Measurements from ENCODE around the gene MEIOSIN. TPM values are rescaled to one million over a fixed set of nuclear protein-coding genes. Genes with fewer than 3 reads are reported as not detected.

Gene MEIOSIN
- total RNA-seq, 4 donors from 2014 or later: not detected

DNA sequence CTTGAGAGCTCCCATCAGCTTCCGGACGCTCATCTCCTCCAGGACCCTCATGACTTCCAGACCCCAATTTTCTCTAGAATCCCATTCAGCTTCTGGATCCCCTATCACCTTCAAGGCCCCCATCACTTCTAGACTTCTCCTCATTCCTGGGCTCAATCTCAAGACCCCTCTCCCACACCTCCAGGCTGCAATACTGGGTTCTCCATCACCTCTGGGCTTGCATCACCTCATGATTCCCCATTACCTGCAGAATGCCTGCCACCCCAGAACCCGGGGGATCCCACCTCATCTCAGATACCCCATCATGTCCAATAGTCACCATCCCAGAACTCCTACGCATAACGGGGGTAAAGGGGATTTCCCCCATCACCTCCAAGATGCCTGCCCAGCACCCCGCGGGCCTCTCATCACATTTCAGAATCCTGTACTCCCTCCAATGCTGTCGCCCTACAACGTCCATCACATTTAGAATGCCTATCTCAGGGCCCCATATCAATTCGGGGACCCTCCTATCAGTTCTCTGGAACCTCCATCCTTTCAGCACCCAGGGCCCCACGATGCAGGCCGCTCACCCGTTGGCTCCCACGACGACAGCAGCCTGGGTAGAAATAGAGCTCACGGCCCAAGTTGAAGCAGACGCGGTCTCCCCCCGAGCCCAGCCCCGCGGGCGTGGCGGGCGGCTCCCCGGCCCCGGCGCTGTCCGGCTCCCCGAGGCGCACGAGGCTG lies 58.7 kb downstream of the MEIOSIN start:
- DNase-seq: no peak
- no peaks in the 10 kb centered on the region for H3K36me3 ChIP-seq
- no peaks in the 10 kb centered on the region for H3K9me3 ChIP-seq
- peak overlapping the region; percentile 62 to 85 for H3K27ac ChIP-seq
- H3K4me3 ChIP-seq: peak overlapping the region; percentile 52 to 80
- H3K4me1 ChIP-seq: peaks cover 0 to 4% of the 10 kb centered on the region in 2 donors
- H3K27me3 ChIP-seq: no peaks in the 10 kb centered on the region
- TF ChIP-seq POLR2A (IDR thresholded peaks at IDR 0.05): no peak
- TF ChIP-seq, protein P1, sequence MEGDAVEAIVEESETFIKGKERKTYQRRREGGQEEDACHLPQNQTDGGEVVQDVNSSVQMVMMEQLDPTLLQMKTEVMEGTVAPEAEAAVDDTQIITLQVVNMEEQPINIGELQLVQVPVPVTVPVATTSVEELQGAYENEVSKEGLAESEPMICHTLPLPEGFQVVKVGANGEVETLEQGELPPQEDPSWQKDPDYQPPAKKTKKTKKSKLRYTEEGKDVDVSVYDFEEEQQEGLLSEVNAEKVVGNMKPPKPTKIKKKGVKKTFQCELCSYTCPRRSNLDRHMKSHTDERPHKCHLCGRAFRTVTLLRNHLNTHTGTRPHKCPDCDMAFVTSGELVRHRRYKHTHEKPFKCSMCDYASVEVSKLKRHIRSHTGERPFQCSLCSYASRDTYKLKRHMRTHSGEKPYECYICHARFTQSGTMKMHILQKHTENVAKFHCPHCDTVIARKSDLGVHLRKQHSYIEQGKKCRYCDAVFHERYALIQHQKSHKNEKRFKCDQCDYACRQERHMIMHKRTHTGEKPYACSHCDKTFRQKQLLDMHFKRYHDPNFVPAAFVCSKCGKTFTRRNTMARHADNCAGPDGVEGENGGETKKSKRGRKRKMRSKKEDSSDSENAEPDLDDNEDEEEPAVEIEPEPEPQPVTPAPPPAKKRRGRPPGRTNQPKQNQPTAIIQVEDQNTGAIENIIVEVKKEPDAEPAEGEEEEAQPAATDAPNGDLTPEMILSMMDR (IDR thresholded peaks at IDR 0.05): no peak
- intact Hi-C loops (cut with DNase I; ENCODE audit: low total_unique reads): no loop called here

DNA sequence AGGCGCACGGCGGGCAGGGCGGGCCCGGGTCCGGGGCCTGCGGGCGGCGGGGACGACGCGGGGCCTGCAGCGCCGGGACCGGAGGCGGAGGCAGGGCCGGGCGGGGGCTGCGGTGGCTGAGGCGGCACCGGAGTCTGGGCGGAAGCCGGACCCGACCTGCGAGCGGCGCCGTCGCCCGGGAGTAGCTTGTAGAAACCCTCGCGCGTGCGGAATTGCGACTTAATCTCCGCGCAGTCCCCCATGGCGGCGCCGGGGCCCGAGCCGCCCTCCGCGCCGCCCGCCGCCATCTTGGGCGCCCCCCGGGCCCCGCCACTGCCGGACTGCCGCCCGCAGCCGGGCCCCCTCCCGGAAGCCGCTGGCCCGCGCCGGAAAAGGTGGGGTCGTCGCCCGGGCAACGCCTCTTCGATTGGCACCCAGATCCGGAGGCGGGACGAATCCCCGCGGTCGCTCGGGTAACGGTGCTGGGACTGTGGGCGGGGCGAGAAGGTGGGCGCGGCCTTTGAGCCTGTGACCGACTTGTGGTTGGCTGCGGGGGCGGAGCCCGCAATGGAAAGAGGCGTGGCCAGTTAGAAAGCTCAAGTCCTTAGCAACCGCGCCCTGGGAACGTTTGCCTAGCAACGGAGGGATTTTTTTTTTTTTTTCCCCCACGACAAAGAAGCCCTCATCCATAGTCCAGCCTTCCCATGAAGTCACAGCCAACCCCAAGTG lies 59.4 kb downstream of the MEIOSIN start, which contains the start of gene DMWD:
Gene DMWD (minus strand): TSS at position 376 of the 708 bp plus-strand sequence. CDS start 89 bp downstream, at position 287.
- intact Hi-C loops (cut with DNase I; ENCODE audit: low total_unique reads): no loop called here
- TF ChIP-seq, protein P1 (IDR thresholded peaks at IDR 0.05): no peak
- TF ChIP-seq POLR2A (IDR thresholded peaks at IDR 0.05): peak; percentile 61 to 78
- peaks cover 0 to 4% of the 10 kb centered on the region in 2 donors for H3K4me1 ChIP-seq
- DNase-seq: peak; percentile 100
- H3K9me3 ChIP-seq: no peaks in the 10 kb centered on the region
- H3K27me3 ChIP-seq: no peaks in the 10 kb centered on the region
- H3K27ac ChIP-seq: peak within 1 kb of the TSS; percentile 62 to 85
- peak within 1 kb of the TSS; percentile 52 to 80 for H3K4me3 ChIP-seq
- H3K36me3 ChIP-seq: no peaks in the 10 kb centered on the region

DNA sequence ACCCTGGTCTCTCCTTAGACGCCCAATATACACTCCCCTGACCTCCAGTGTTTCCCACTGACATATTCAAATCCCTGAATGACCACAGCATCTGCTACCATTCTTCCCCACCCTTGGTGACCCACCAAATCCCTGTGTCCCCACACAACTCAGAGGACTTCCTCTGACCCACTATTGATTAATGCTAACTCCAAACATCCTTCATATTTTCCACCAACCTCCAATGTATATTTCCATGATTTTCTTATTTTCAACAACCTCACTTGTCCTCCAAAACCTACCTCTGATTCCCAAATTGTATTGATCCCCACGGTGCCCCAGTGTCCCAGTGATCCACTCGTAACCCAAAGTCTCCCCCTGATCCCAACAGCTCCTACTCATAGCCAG lies 59.9 kb downstream of the MEIOSIN start:
- intact Hi-C loops (cut with DNase I; ENCODE audit: low total_unique reads): no loop called here
- peak overlapping the region in 1 of 2 donors; percentile 4 for H3K4me3 ChIP-seq

DNA sequence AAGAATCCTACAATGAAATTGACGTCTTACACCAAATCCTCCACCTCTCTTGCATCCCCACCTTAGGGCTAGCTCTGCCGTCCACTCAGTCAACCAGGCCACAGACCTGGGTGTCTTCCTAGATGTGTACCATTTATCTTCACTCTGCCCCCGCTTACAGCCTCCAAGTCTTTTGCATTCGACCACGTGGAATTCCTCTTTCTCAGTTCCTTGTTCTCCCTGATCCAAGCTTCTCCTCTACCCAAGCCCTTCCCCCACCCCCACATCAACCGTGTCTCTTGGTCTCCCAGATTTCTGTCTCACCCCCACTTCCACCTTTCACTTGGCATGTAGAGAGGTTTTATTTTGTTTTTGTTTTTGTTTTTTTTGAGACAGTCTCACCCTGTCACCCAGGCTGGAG lies 60.6 kb downstream of the MEIOSIN start:
- intact Hi-C loops (cut with DNase I; ENCODE audit: low total_unique reads): no loop called here
- TF ChIP-seq, protein P1 (IDR thresholded peaks at IDR 0.05): no peak
- no peak for TF ChIP-seq POLR2A (IDR thresholded peaks at IDR 0.05)
- peaks cover 0 to 4% of the 10 kb centered on the region in 2 donors for H3K4me1 ChIP-seq
- H3K9me3 ChIP-seq: no peaks in the 10 kb centered on the region
- H3K27me3 ChIP-seq: no peaks in the 10 kb centered on the region
- H3K4me3 ChIP-seq: no peak overlapping the region
- H3K36me3 ChIP-seq: no peaks in the 10 kb centered on the region
- no peak for DNase-seq
- no peak overlapping the region for H3K27ac ChIP-seq

More for the DNA sequence above, 59.9 kb downstream of the MEIOSIN start:
- Histone ChIP-seq H3K36me3 (no peaks in the 10 kb centered on the region), H3K27me3 (no peaks in the 10 kb centered on the region), H3K9me3 (no peaks in the 10 kb centered on the region), H3K27ac (peak overlapping the region in 1 of 2 donors; percentile 65), H3K4me1 (peaks cover 0 to 4% of the 10 kb centered on the region in 2 donors)
- no peak for DNase-seq
- TF ChIP-seq POLR2A (IDR thresholded peaks at IDR 0.05): no peak
- TF ChIP-seq, protein P1 (IDR thresholded peaks at IDR 0.05): no peak

DNA sequence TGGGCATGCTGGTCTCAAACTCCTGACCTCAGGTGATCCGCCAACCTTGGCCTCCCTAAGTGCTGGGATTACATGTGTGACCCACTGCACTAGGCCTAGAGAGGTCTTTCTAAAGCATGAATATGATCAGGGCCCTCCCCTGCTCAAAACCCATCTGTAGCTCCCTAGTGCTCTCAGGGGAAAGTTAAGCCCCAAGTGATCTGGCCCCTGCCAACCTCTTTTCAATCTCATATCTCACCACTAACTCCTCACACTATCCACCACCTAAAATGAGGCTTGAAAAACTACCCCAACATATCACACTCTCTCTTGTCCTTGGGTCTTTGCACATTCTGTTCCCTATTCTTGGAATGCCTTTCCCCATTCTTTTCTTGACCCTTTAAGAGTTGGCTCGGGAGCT lies 61.4 kb downstream of the MEIOSIN start:
- H3K4me3 ChIP-seq: no peak overlapping the region
- intact Hi-C loops (cut with DNase I; ENCODE audit: low total_unique reads): no loop called here
- H3K36me3 ChIP-seq: no peaks in the 10 kb centered on the region
- TF ChIP-seq POLR2A (IDR thresholded peaks at IDR 0.05): no peak
- TF ChIP-seq, protein P1 (IDR thresholded peaks at IDR 0.05): no peak
- H3K9me3 ChIP-seq: no peaks in the 10 kb centered on the region
- H3K27ac ChIP-seq: no peak overlapping the region
- no peaks in the 10 kb centered on the region for H3K27me3 ChIP-seq
- DNase-seq: no peak
- peaks cover 0 to 4% of the 10 kb centered on the region in 2 donors for H3K4me1 ChIP-seq

Data from uterus (tissue), 4 donors.